Spleen (tissue), 11 donors: ENCODE measurements around the gene TAF10. TPM values are rescaled to one million over a fixed set of nuclear protein-coding genes. Genes with fewer than 3 reads are reported as not detected.

Experiments used
- DNase-seq: peaks from one replicate; pipeline ENCODE4 v3.0.0-alpha.2; 2020
- H3K27ac ChIP-seq, 8 donors: fragments of 200-600 bp; sonication (generic) in 7 of 8; 1 replicate in 4 of 8; 2 replicates in 4 of 8; pipeline versions ENCODE4 v1.5.0 to v1.8.0; 2016 to 2021; ENCODE audit warnings: inconsistent platforms in 4 of 8, mild to moderate bottlenecking in 4 of 8, moderate library complexity in 1 of 8
- H3K27me3 ChIP-seq, 7 donors: fragments of 200-600 bp; sonication (generic) in 6 of 7; replicated peaks in 1 of 7; 1 replicate in 4 of 7; 2 replicates in 3 of 7; pipeline versions ENCODE4 v1.5.0 to v1.8.0; 2016 to 2021; ENCODE audit warnings: inconsistent platforms in 3 of 7, mild to moderate bottlenecking in 1 of 7
- H3K36me3 ChIP-seq, 6 donors: fragments of 200-600 bp; sonication (generic) in 5 of 6; 1 replicate in 4 of 6; 2 replicates in 2 of 6; pipeline versions ENCODE4 v1.5.0 to v1.8.0; 2016 to 2021; ENCODE audit warnings: inconsistent platforms in 2 of 6
- H3K4me1 ChIP-seq, 6 donors: fragments of 200-600 bp; sonication (generic) in 5 of 6; 1 replicate in 3 of 6; 2 replicates in 3 of 6; pipeline versions ENCODE4 v1.5.0 to v1.8.0; 2016 to 2021; ENCODE audit warnings: inconsistent platforms in 3 of 6
- H3K4me3 ChIP-seq, 8 donors: fragments of 200-600 bp; sonication (generic) in 7 of 8; 1 replicate in 4 of 8; 2 replicates in 4 of 8; pipeline versions ENCODE4 v1.5.0 to v1.8.0; 2016 to 2021; ENCODE audit warnings: inconsistent platforms in 4 of 8, mild to moderate bottlenecking in 4 of 8, moderate library complexity in 2 of 8
- H3K9me3 ChIP-seq, 8 donors: fragments of 200-600 bp; sonication (generic) in 7 of 8; 1 replicate in 4 of 8; 2 replicates in 4 of 8; pipeline versions ENCODE4 v1.5.0 to v1.8.0; 2016 to 2021; ENCODE audit warnings: inconsistent platforms in 4 of 8
- POLR2A ChIP-seq, 3 donors: fragments of 450-650 bp; IDR thresholded peaks; one replicate each; pipeline ENCODE4 v1.5.1; 2017; ENCODE audit warnings: antibody characterized with exemption in 3 of 3, mild to moderate bottlenecking in 1 of 3
- POLR2AphosphoS5 ChIP-seq, 3 donors: sonication (generic); formaldehyde crosslinking; IDR thresholded peaks; one replicate each; pipeline ENCODE4 v1.5.1; 2017; ENCODE audit warnings: antibody characterized with exemption in 3 of 3
- WGBS, 5 donors: extraction: QIAGEN DNeasy Blood & Tissue Kit in 3 of 5; methylation state at CpG; one replicate each; pipeline versions ENCODE4 v1.1.5 to v1.1.7; 2013 to 2018; 5-methylcytosine and 5-hydroxymethylcytosine counted together
- intact Hi-C: fragments of 100-400 bp; cut with DNase I; formaldehyde crosslinking; loops from one replicate; pipeline ENCODE4 v1.15.0; 2023; ENCODE audit warnings: low total_unique reads
- polyA plus RNA-seq, 3 donors: library from polyadenylated mRNA; stranded (reverse); fragments of 200-250 nt; gene quantifications; one replicate each; pipeline ENCODE4 v1.2.1, GENCODE V29; 2013
- total RNA-seq, 7 donors: library from RNA; depleted of rRNA in 3 of 7; stranded (reverse); fragments of >200 nt in 3 of 7; fragmentation: NEBNext Ultra II Directional in 4 of 7; extraction: Animal tissue kit (Norgen Biotek cat#: 25700) in 4 of 7; gene quantifications; one replicate each; pipeline versions ENCODE4 v1.1.0 to v1.2.1, GENCODE V29; 2016 to 2021
- TF ChIP-seq, protein P1 (sequence below), 11 experiments: fragments of 200-600 bp in 7 of 11; fragments of 450-650 bp in 4 of 11; sonication (generic) in 4 of 11; IDR thresholded peaks in 8 of 11; conservative IDR thresholded peaks in 3 of 11; 1 replicate in 7 of 11; 2 replicates in 4 of 11; pipeline versions ENCODE4 v1.4.0 to v1.8.0; 2016 to 2021; ENCODE audit warnings: antibody characterized with exemption in 11 of 11, inconsistent platforms in 4 of 11, mild to moderate bottlenecking in 1 of 11
- donor health status: healthy with polysubstance abuse.
- donor health status: DM: no; HTN: no; CAD: no; lungs with moderate emphysema.
- donor health status: DM: no; HTN: no; CAD: no.
- donor health status: Bipolar disorder and iron deficiency.
- donor health status: healthy.
- donor health status: DM: no; HTN: no; CAD: no.
- donor health status: DM: yes; HTN: yes; CAD: no.

TAF10 gene
- total and polyA plus RNA-seq, 10 donors = 103 to 159 (median 144) TPM

DNA sequence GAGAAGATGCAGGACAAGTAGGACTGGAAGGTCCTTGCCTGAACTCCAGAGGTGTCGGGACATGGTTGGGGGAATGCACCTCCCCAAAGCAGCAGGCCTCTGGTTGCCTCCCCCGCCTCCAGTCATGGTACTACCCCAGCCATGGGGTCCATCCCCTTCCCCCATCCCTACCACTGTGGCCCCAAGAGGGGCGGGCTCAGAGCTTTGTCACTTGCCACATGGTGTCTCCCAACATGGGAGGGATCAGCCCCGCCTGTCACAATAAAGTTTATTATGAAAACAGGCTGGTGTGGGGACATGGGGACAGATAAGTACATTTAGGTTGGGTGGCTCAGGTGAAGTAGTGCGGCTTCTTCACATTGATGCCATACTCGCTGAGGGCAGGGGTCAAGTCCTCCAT is 1.4 kb downstream of the TAF10 start:
- Histone ChIP-seq H3K36me3 (peaks cover 9 to 73% (median 54%) of the 10 kb centered on the region in 6 donors), H3K4me1 (peaks cover 50 to 94% (median 69%) of the 10 kb centered on the region in 6 donors), H3K27me3 (no peaks in the 10 kb centered on the region), H3K9me3 (no peaks in the 10 kb centered on the region), H3K4me3 (peak overlapping the region in 4 of 8 donors; percentile 64 to 92 (median 72)), H3K27ac (peak overlapping the region in 6 of 8 donors; percentile 36 to 100 (median 98))
- 87 to 96% (median 91%) methylated on average over 6 of the region's 6 CpGs for WGBS, 5 donors
- peak; percentile 80 for DNase-seq
- TF ChIP-seq, protein P1, sequence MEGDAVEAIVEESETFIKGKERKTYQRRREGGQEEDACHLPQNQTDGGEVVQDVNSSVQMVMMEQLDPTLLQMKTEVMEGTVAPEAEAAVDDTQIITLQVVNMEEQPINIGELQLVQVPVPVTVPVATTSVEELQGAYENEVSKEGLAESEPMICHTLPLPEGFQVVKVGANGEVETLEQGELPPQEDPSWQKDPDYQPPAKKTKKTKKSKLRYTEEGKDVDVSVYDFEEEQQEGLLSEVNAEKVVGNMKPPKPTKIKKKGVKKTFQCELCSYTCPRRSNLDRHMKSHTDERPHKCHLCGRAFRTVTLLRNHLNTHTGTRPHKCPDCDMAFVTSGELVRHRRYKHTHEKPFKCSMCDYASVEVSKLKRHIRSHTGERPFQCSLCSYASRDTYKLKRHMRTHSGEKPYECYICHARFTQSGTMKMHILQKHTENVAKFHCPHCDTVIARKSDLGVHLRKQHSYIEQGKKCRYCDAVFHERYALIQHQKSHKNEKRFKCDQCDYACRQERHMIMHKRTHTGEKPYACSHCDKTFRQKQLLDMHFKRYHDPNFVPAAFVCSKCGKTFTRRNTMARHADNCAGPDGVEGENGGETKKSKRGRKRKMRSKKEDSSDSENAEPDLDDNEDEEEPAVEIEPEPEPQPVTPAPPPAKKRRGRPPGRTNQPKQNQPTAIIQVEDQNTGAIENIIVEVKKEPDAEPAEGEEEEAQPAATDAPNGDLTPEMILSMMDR (IDR thresholded peaks at IDR 0.05 in 8 of 11, conservative IDR thresholded peaks at IDR 0.05 in 3 of 11) = no peak
- TF ChIP-seq POLR2A (IDR thresholded peaks at IDR 0.05) = no peak
- peak in 1 of 3 donors; percentile 33 for TF ChIP-seq POLR2AphosphoS5 (IDR thresholded peaks at IDR 0.05)
- intact Hi-C loops = no loop called here

DNA sequence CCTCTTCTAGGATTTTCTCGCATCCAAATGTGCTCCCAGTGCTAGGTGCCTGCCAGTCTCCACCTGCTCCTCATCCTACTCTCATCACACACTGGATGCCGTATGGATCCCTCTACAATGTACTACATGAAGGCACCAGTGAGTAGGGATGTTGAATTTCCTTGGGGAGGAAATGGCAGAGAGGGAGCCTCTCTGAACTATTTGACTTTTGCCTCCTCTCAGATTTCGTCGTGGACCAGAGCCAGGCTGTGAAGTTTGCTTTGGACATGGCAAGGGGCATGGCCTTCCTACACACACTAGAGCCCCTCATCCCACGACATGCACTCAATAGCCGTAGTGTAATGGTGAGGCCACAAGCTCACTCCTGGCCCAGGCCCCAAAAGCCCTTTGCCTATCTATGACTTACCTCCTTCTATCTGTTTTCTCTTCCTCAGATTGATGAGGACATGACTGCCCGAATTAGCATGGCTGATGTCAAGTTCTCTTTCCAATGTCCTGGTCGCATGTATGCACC is 2.5 kb downstream of the TAF10 start:
- no peak for DNase-seq
- Histone ChIP-seq H3K27ac (peak overlapping the region in 6 of 8 donors; percentile 22 to 98 (median 96)), H3K4me3 (no peak overlapping the region), H3K4me1 (peaks cover 60 to 94% (median 80%) of the 10 kb centered on the region in 6 donors), H3K36me3 (peaks cover 9 to 68% (median 44%) of the 10 kb centered on the region in 6 donors), H3K9me3 (no peaks in the 10 kb centered on the region), H3K27me3 (no peaks in the 10 kb centered on the region)
- TF ChIP-seq, protein P1 (IDR thresholded peaks at IDR 0.05 in 8 of 11, conservative IDR thresholded peaks at IDR 0.05 in 3 of 11) = no peak
- TF ChIP-seq POLR2A (IDR thresholded peaks at IDR 0.05) = no peak
- no peak for TF ChIP-seq POLR2AphosphoS5 (IDR thresholded peaks at IDR 0.05)
- intact Hi-C loops = no loop called here
- 76 to 89% (median 80%) methylated on average over 8 of the region's 8 CpGs for WGBS, 5 donors

DNA sequence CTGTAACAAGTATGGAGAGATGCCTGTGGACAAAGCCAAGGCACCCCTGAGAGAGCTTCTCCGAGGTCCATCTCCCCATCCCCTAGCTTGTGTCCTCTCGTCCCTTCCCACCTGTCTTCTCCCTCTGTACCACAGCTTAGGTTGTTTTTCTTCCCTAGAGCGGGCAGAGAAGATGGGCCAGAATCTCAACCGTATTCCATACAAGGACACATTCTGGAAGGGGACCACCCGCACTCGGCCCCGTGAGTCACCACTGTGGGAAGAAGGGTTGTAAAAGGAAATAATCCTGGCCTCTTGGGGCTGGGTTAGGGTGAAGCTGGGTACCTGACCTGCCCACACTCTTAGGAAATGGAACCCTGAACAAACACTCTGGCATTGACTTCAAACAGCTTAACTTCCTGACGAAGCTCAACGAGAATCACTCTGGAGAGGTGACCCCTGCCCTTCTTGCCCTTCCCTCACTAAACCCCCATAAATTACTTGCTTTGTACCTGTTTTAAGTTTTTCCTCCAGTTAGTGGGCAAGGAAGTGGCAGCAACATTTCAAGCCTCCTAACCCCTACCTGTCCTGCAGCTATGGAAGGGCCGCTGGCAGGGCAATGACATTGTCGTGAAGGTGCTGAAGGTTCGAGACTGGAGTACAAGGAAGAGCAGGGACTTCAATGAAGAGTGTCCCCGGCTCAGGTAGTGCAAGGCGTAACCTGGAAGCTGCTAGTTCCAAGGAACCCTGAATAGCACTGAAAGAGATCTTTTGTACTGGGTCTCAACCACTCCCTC is 3.1 kb downstream of the TAF10 start:
- DNase-seq = no peak
- intact Hi-C loops = no loop called here
- TF ChIP-seq, protein P1 (IDR thresholded peaks at IDR 0.05 in 8 of 11, conservative IDR thresholded peaks at IDR 0.05 in 3 of 11) = no peak
- no peak for TF ChIP-seq POLR2AphosphoS5 (IDR thresholded peaks at IDR 0.05)
- TF ChIP-seq POLR2A (IDR thresholded peaks at IDR 0.05) = no peak
- no peak overlapping the region for H3K4me3 ChIP-seq
- H3K9me3 ChIP-seq = no peaks in the 10 kb centered on the region
- peaks cover 61 to 93% (median 83%) of the 10 kb centered on the region in 6 donors for H3K4me1 ChIP-seq
- WGBS, 5 donors = 80 to 90% (median 90%) methylated on average over 14 of the region's 14 CpGs
- H3K36me3 ChIP-seq = peaks cover 9 to 61% (median 39%) of the 10 kb centered on the region in 6 donors
- peak overlapping the region in 7 of 8 donors; percentile 5 to 98 (median 94) for H3K27ac ChIP-seq
- no peaks in the 10 kb centered on the region for H3K27me3 ChIP-seq

DNA sequence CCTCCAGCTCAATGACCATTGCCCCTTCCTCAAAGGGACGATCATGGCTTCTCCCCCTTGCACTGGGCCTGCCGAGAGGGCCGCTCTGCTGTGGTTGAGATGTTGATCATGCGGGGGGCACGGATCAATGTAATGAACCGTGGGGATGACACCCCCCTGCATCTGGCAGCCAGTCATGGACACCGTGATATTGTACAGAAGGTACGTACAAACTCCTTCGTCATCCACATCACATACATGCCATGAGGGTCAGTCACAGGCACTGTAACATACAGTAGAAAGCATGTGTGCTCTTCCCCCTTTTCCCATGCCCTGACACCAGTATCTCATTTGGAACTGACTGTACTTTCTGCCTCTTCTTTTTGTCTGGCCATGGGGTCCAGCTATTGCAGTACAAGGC is 4.0 kb downstream of the TAF10 start:
- Histone ChIP-seq H3K27me3 (no peaks in the 10 kb centered on the region), H3K4me1 (peaks cover 55 to 85% (median 78%) of the 10 kb centered on the region in 6 donors)
- 91 to 94% (median 92%) methylated on average over 6 to 9 of the region's 9 CpGs for WGBS, 5 donors

More for the DNA sequence above, 4.0 kb downstream of the TAF10 start:
- peak; percentile 64 for DNase-seq
- Histone ChIP-seq H3K27ac (peak overlapping the region in 7 of 8 donors; percentile 90 to 98 (median 94)), H3K36me3 (peaks cover 9 to 58% (median 37%) of the 10 kb centered on the region in 6 donors), H3K9me3 (no peaks in the 10 kb centered on the region), H3K4me3 (no peak overlapping the region)
- intact Hi-C loops = no loop called here
- TF ChIP-seq POLR2A (IDR thresholded peaks at IDR 0.05) (no peak), POLR2AphosphoS5 (IDR thresholded peaks at IDR 0.05) (peak in 2 of 3 donors; percentile 24 to 31)
- TF ChIP-seq, protein P1 (IDR thresholded peaks at IDR 0.05 in 8 of 11, conservative IDR thresholded peaks at IDR 0.05 in 3 of 11) = no peak
